Panc1 (cell line): ENCODE data around the gene PTPRK.

Experiments used
- POLR2AphosphoS5 ChIP-seq: IDR thresholded peaks from 2 replicates; pipeline ENCODE4 v1.6.1; 2012; ENCODE audit warnings: mild to moderate bottlenecking, low read depth, low read length, moderate library complexity
- TF ChIP-seq, protein P1 (sequence below): fragments of 450-650 bp; IDR thresholded peaks from 2 replicates; pipeline ENCODE4 v1.5.1; 2017; ENCODE audit warnings: mild to moderate bottlenecking

DNA sequence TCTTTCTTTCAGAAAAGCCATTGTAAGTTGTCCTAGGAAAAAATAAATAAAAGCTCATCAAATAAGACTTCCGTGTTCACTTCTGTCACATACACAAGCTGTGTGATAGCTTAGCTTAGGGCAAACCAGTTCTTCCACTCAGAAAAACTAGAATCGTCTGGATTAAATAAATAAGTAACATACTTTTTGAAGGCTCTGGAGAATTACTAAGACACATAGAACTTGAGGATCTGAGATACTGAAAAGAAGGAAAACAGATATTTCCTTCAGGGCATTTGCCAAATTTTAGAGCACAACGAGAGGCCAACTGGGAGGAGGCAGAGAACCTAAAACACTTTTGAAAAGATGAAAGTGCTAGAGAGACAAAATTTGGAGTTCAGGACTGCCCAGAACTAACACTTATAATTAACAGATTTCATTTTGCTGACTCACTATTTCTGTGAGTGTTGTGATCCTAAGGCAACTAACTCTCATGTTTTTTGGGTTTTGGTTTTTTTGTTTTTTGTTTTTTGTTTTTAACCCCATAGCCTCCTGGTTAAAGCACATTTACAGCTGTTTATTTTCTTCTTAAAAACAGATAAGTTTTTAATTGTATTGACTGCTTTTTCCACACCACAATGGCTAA lies 580.8 kb downstream of the PTPRK start:
- no peak for TF ChIP-seq POLR2AphosphoS5
- TF ChIP-seq, protein P1, sequence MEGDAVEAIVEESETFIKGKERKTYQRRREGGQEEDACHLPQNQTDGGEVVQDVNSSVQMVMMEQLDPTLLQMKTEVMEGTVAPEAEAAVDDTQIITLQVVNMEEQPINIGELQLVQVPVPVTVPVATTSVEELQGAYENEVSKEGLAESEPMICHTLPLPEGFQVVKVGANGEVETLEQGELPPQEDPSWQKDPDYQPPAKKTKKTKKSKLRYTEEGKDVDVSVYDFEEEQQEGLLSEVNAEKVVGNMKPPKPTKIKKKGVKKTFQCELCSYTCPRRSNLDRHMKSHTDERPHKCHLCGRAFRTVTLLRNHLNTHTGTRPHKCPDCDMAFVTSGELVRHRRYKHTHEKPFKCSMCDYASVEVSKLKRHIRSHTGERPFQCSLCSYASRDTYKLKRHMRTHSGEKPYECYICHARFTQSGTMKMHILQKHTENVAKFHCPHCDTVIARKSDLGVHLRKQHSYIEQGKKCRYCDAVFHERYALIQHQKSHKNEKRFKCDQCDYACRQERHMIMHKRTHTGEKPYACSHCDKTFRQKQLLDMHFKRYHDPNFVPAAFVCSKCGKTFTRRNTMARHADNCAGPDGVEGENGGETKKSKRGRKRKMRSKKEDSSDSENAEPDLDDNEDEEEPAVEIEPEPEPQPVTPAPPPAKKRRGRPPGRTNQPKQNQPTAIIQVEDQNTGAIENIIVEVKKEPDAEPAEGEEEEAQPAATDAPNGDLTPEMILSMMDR = no peak
